ENCODE results near the gene KLHL2.

Gene KLHL2

GRCh38 chr4:165293927-165294649 is 86.7 kb downstream of the KLHL2 start:
- no peak for DNase-seq

- no peak for DNase-seq
Observed at GRCh38 chr4:165294907-165295306, 87.5 kb downstream of the KLHL2 start.

GRCh38 chr4:165297626-165298025 is 90.3 kb downstream of the KLHL2 start:
- DNase-seq, result no peak

GRCh38 chr4:165299399-165300060 is 92.2 kb downstream of the KLHL2 start:
- no peak for DNase-seq

- no peak for DNase-seq
Observed at GRCh38 chr4:165301833-165302232, 94.5 kb downstream of the KLHL2 start.

GRCh38 chr4:165302658-165303057 is 95.3 kb downstream of the KLHL2 start:
- no peak for DNase-seq

- DNase-seq, result no peak
Observed at GRCh38 chr4:165308166-165308565, 100.8 kb downstream of the KLHL2 start.

- DNase-seq, result no peak
Observed at GRCh38 chr4:165308606-165309005, 101.2 kb downstream of the KLHL2 start.

- DNase-seq, result no peak
Observed at GRCh38 chr4:165309456-165309855, 102.1 kb downstream of the KLHL2 start.

GRCh38 chr4:165312506-165312905 is 105.1 kb downstream of the KLHL2 start:
- no peak for DNase-seq

GRCh38 chr4:165319030-165319429 is 111.7 kb downstream of the KLHL2 start:
- DNase-seq, result no peak

GRCh38 chr4:165319509-165319908 is 112.1 kb downstream of the KLHL2 start:
- no peak for DNase-seq

- no peak for DNase-seq
Observed at GRCh38 chr4:165324236-165324917, 117.0 kb downstream of the KLHL2 start.

GRCh38 chr4:165324918-165325304 is 117.5 kb downstream of the KLHL2 start:
- DNase-seq, result no peak

GRCh38 chr4:165325732-165326512 is 118.6 kb downstream of the KLHL2 start:
- DNase-seq, result no peak

GRCh38 chr4:165326831-165327210 is 119.5 kb downstream of the KLHL2 start:
- DNase-seq, result no peak

- peak; percentile 93 to 99 for DNase-seq
Observed at GRCh38 chr4:165327211-165328100, 120.1 kb downstream of the KLHL2 start, which contains the start of gene MSMO1. TSS of gene MSMO1 (plus strand) at chr4:165327669. CDS start at chr4:165333371, 5,702 bp downstream.

- DNase-seq, result no peak
Observed at GRCh38 chr4:165328101-165328425, 120.7 kb downstream of the KLHL2 start.

GRCh38 chr4:165328708-165329107 is 121.3 kb downstream of the KLHL2 start:
- DNase-seq, result no peak

GRCh38 chr4:165330071-165330470 is 122.7 kb downstream of the KLHL2 start:
- DNase-seq, result no peak

- no peak for DNase-seq
Observed at GRCh38 chr4:165330666-165331065, 123.3 kb downstream of the KLHL2 start.

- peak in 1 of 2 experiments; percentile 14 for DNase-seq
Observed at GRCh38 chr4:165331359-165331758, 124.0 kb downstream of the KLHL2 start.
